Measurements from ENCODE around the gene TMBIM1. TPM values are rescaled to one million over a fixed set of nuclear protein-coding genes. Genes with fewer than 3 reads are reported as not detected.

The TMBIM1 gene
- total and polyA plus RNA-seq, 9 donors, result 80.6 to 259 (median 114) TPM

DNA sequence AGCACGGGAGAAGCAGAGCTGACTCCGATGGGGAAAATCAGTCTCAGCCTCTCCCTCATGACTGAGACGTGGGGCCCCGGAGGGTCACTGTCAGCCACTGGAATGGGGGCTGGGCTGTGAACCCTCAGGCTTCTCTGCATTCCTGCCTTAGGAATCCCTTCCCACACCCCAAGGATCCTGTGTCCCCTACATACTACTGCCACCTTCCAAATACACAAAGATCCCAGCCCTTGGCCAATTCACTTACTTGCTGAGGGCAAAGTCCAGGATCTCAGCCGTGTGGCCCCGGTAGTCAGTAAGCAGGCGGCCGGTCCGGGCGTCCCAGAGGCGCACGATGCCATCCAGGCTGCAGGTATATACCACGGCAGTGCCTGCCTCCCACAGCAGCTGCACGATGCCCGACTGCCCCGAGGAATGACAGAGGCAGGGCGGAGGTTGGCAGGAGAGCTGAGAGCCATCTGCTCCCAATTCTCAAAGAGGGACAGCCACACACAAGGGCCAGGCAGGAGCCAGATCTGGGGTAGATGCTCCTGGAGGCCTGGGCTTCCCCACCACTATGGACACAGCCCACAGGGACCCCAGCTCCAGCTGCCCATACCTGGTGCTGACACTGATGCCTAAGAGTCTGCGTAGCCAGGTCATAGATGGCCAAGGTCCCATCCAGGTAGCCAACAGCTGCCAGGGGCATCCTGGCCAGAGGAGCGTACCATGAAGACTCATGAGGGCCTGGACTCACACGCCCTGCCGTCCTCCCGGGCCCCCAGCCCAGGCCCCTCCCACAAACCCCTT lies 27.3 kb downstream of the TMBIM1 start:
- H3K4me3 ChIP-seq, result no peak overlapping the region
- TF ChIP-seq CTCF (IDR thresholded peaks at IDR 0.05) (no peak), EP300 (IDR thresholded peaks at IDR 0.05) (no peak), POLR2A (IDR thresholded peaks at IDR 0.05) (no peak)
- no peaks in the 10 kb centered on the region for H3K27me3 ChIP-seq
- no peaks in the 10 kb centered on the region for H3K36me3 ChIP-seq
- peak in 2 of 5 donors; percentile 20 to 39 for DNase-seq
- H3K27ac ChIP-seq, result no peak overlapping the region
- H3K9me3 ChIP-seq, result no peaks in the 10 kb centered on the region
- WGBS, 3 donors, result 77 to 81% (median 80%) methylated on average over 21 to 22 of the region's 22 CpGs
- H3K4me1 ChIP-seq (ENCODE audit: insufficient read depth), result peaks cover 11% of the 10 kb centered on the region
- intact Hi-C loops (cut with DNase I), result loop anchor here in 2 of 4 donors (5.0 kb wide), 2 partner anchors 48 to 78 kb away; partner anchors contain the start of gene ARPC2 (in 2 of the 2)

GRCh38 chr2:218263817-218264641 lies 28.3 kb downstream of the TMBIM1 start:
- intact Hi-C loops (cut with DNase I), result loop anchor here in 1 of 4 donors (5.0 kb wide), 1 partner anchor 47 kb away; the partner anchor contains the start of gene ARPC2
- no peak overlapping the region for H3K27ac ChIP-seq
- WGBS, 3 donors, result 51 to 67% (median 63%) methylated on average over 17 of the region's 17 CpGs
- no peaks in the 10 kb centered on the region for H3K36me3 ChIP-seq
- TF ChIP-seq POLR2A (IDR thresholded peaks at IDR 0.05), result no peak
- TF ChIP-seq CTCF (IDR thresholded peaks at IDR 0.05), result no peak
- TF ChIP-seq EP300 (IDR thresholded peaks at IDR 0.05), result no peak
- H3K4me3 ChIP-seq, result no peak overlapping the region
- peaks cover 18% of the 10 kb centered on the region for H3K4me1 ChIP-seq (ENCODE audit: insufficient read depth)
- no peaks in the 10 kb centered on the region for H3K27me3 ChIP-seq
- DNase-seq, result peak in 2 of 5 donors; percentile 11 to 34
- no peaks in the 10 kb centered on the region for H3K9me3 ChIP-seq

DNA sequence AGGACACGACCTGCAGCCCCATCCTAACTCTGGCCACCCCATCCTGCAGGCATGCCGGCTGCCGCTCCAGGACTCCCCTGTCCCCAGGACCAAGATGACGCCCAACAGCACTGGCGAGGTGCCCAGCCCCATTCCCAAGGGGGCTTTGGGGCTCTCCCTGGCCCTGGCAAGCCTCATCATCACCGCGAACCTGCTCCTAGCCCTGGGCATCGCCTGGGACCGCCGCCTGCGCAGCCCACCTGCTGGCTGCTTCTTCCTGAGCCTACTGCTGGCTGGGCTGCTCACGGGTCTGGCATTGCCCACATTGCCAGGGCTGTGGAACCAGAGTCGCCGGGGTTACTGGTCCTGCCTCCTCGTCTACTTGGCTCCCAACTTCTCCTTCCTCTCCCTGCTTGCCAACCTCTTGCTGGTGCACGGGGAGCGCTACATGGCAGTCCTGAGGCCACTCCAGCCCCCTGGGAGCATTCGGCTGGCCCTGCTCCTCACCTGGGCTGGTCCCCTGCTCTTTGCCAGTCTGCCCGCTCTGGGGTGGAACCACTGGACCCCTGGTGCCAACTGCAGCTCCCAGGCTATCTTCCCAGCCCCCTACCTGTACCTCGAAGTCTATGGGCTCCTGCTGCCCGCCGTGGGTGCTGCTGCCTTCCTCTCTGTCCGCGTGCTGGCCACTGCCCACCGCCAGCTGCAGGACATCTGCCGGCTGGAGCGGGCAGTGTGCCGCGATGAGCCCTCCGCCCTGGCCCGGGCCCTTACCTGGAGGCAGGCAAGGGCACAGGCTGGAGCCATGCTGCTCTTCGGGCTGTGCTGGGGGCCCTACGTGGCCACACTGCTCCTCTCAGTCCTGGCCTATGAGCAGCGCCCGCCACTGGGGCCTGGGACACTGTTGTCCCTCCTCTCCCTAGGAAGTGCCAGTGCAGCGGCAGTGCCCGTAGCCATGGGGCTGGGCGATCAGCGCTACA lies 29.4 kb downstream of the TMBIM1 start:
- H3K4me3 ChIP-seq, result no peak overlapping the region
- peak in 3 of 5 donors; percentile 42 to 62 (median 43) for DNase-seq
- peak overlapping the region in 1 of 2 donors; percentile 31 for H3K27ac ChIP-seq
- H3K4me1 ChIP-seq (ENCODE audit: insufficient read depth), result peaks cover 22% of the 10 kb centered on the region
- no peaks in the 10 kb centered on the region for H3K9me3 ChIP-seq
- WGBS, 3 donors, result 77 to 89% (median 80%) methylated on average over 32 to 39 of the region's 39 CpGs
- intact Hi-C loops (cut with DNase I), result loop anchor here in 1 of 4 donors (5.0 kb wide), 1 partner anchor 46 kb away; the partner anchor contains the start of gene ARPC2
- no peaks in the 10 kb centered on the region for H3K36me3 ChIP-seq
- H3K27me3 ChIP-seq, result no peaks in the 10 kb centered on the region
- TF ChIP-seq POLR2A (IDR thresholded peaks at IDR 0.05) (no peak), EP300 (IDR thresholded peaks at IDR 0.05) (no peak), CTCF (IDR thresholded peaks at IDR 0.05) (no peak)
